Measurements from ENCODE around the gene FSCN2. TPM values are rescaled to one million over a fixed set of nuclear protein-coding genes. Genes with fewer than 3 reads are reported as not detected.

The FSCN2 gene
- total RNA-seq, 1 experiment from 2014 or later: 1.6 TPM

GRCh38 chr17:81570964-81571363 lies 42.8 kb downstream of the FSCN2 start:
- no peaks in the 10 kb centered on the region for H3K4me1 ChIP-seq (ENCODE audit: insufficient read depth, low read length)

More at GRCh38 chr17:81570964-81571363, 42.8 kb downstream of the FSCN2 start:
- no peak overlapping the region for H3K27ac ChIP-seq (ENCODE audit: insufficient read length, low read depth, low read length)
- no peak overlapping the region for H3K56ac ChIP-seq (ENCODE audit: insufficient read length, low read depth, low read length)
- no peaks in the 10 kb centered on the region for H3K27me3 ChIP-seq (ENCODE audit: insufficient read depth, low read length)
- no CpG with 5 or more reads among the region's 11 CpGs for WGBS (ENCODE audit: extremely low coverage, insufficient read length, low lambda C conversion rate)
- H3K4ac ChIP-seq (ENCODE audit: low read depth, low read length): no peak overlapping the region
- no peak overlapping the region for H3K23ac ChIP-seq (ENCODE audit: insufficient read length, low read depth, low read length)
- Mint-ChIP-seq H3K36me3 (ENCODE audit: insufficient read depth in 1 of 3, low read depth in 3 of 3) (peaks cover 37 to 92% (median 74%) of the 10 kb centered on the region in 3 experiments; a peak in 6 of 7 replicates), H3K4me3 (no peak overlapping the region), H3K4me1 (no peaks in the 10 kb centered on the region), H3K27ac (no peak overlapping the region), H3K27me3 (ENCODE audit: low read depth) (no peaks in the 10 kb centered on the region), H3K9me3 (no peaks in the 10 kb centered on the region)
- no peak overlapping the region for H2BK20ac ChIP-seq (ENCODE audit: low read depth, low read length, poor library complexity, severe bottlenecking)
- H3K9ac ChIP-seq (ENCODE audit: extremely low read depth, insufficient read length, low read length): no peak overlapping the region
- H3K9me3 ChIP-seq (ENCODE audit: control insufficient read depth, low read depth, low read length): no peaks in the 10 kb centered on the region
- no peaks in the 10 kb centered on the region for H3K23me2 ChIP-seq (ENCODE audit: insufficient read length, low read depth, low read length, poor library complexity, severe bottlenecking)
- H4K20me1 ChIP-seq (ENCODE audit: control insufficient read depth, insufficient read depth, insufficient read length): no peaks in the 10 kb centered on the region
- TF ChIP-seq CTCF (conservative IDR thresholded peaks at IDR 0.05): no peak
- no peak overlapping the region for H2AFZ ChIP-seq (ENCODE audit: low read length)
- H3K79me1 ChIP-seq (ENCODE audit: insufficient read depth, low read depth, low read length, poor library complexity, severe bottlenecking): no peaks in the 10 kb centered on the region
- H2BK12ac ChIP-seq (ENCODE audit: insufficient read length, low read depth, low read length): no peak overlapping the region
- H2AK5ac ChIP-seq (ENCODE audit: insufficient read length, low read length): no peak overlapping the region
- H2BK15ac ChIP-seq (ENCODE audit: low read depth, low read length): no peak overlapping the region
- H4K5ac ChIP-seq (ENCODE audit: insufficient read length, low read depth, low read length): no peak overlapping the region
- H2BK120ac ChIP-seq (ENCODE audit: low read depth, low read length, poor library complexity, severe bottlenecking): no peak overlapping the region
- H2BK5ac ChIP-seq (ENCODE audit: insufficient read length, low read length): no peak overlapping the region
- H3K4me2 ChIP-seq (ENCODE audit: insufficient read depth, insufficient read length, low read length): no peak overlapping the region
- no peak overlapping the region for H3K18ac ChIP-seq (ENCODE audit: insufficient read length, low read depth, low read length)
- no peaks in the 10 kb centered on the region for H3K79me2 ChIP-seq (ENCODE audit: insufficient read depth, low read length)
- no peak overlapping the region for H4K8ac ChIP-seq (replicated peaks; ENCODE audit: insufficient read length, low read depth, low read length)
- DNase-seq: no peak
- no peak overlapping the region for H3K14ac ChIP-seq (ENCODE audit: insufficient read depth, low read length)
- H3T11ph ChIP-seq (ENCODE audit: low read length): no peak overlapping the region
- H4K91ac ChIP-seq (ENCODE audit: insufficient read length, low read depth, low read length): no peak overlapping the region
